ENCODE measurements around the gene RNF144A.

GRCh38 chr2:7007488-7007845 is 90.3 kb downstream of the RNF144A start:
- TF ChIP-seq POLR2A (IDR thresholded peaks at IDR 0.05; ENCODE audit: borderline replicate concordance, extremely low read depth, insufficient read depth, insufficient read length), result no peak
- TF ChIP-seq CTCF (IDR thresholded peaks at IDR 0.05 in 2 of 3, conservative IDR thresholded peaks at IDR 0.05 in 1 of 3; ENCODE audit: borderline replicate concordance in 1 of 3, insufficient read depth in 1 of 3, low read depth in 2 of 3, low read length in 2 of 3), result no peak
- TF ChIP-seq EZH2 (IDR thresholded peaks at IDR 0.05), result no peak
- no peak for TF ChIP-seq JUND (IDR thresholded peaks at IDR 0.05)
- TF ChIP-seq EZH2phosphoT487 (IDR thresholded peaks at IDR 0.05; ENCODE audit: borderline replicate concordance), result no peak
- no peak for TF ChIP-seq ZNF274 (IDR thresholded peaks at IDR 0.05; ENCODE audit: low read depth, low read length)

Data from HCT116 (cell line).